Measurements from ENCODE around the gene LBP. TPM values are rescaled to one million over a fixed set of nuclear protein-coding genes. Genes with fewer than 3 reads are reported as not detected.

Gene LBP
- total and polyA plus RNA-seq, 2 of the 13 experiments (the other 11 are each of a cell fraction or from before 2014, with no cell fraction given): 0.07 to 0.20 TPM

DNA sequence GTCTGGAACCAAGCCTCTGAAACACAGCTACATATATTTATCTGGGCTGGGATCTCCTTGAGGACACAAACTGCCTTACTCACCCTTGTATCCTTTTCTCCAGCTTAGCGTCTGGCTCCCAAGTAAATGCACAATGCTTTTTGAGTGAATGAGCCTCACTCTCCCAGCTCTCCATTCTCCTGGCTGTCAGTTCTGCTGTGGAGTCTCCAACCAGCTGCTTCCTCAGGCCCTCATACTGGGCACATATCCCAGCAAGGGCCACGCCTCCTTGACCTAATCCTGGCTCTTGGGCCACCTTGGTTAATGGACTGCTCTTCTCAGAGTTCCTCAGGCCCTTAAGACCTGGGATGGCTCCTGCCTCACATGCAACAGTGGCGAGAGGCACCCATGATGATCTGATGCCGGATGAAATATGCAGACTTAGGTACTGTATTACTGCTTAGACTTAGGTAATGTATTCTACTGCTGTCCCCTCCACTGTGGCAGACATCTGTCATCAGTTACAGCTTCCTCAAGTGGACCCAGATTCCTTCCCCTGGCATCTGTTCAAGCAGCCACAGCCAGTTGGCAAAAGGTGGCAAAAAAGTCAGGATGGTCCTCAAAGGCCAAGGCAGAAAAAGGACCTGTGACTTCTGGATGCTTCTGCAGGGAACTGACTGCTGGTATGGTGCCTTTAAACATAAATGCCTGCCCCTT lies 72.4 kb downstream of the LBP start (continued):
- TF ChIP-seq ZNF142 (CRISPR knock-in tag; IDR thresholded peaks at IDR 0.05): no peak
- TF ChIP-seq ARID4A (CRISPR knock-in tag; IDR thresholded peaks at IDR 0.05; ENCODE audit: borderline replicate concordance): no peak
- peak; percentile 64; the same call in 1 of the 2 replicates for TF ChIP-seq KDM2A (CRISPR knock-in tag; IDR thresholded peaks at IDR 0.05; ENCODE audit: borderline replicate concordance, low read depth)
- TF ChIP-seq BRF2 (CRISPR knock-in tag; IDR thresholded peaks at IDR 0.05): 0 out of 2 replicates have a peak, but pooled peaks have one; percentile 47
- no peak for TF ChIP-seq NR0B2 (CRISPR knock-in tag; IDR thresholded peaks at IDR 0.05)
- TF ChIP-seq MED1 (CRISPR knock-in tag; IDR thresholded peaks at IDR 0.05): no peak
- TF ChIP-seq PHF20 (CRISPR knock-in tag; IDR thresholded peaks at IDR 0.05): no peak
- TF ChIP-seq POLR2AphosphoS2 (IDR thresholded peaks at IDR 0.05; ENCODE audit: low read depth, low read length): 0 out of 2 replicates have a peak, but pooled peaks have one; percentile 68
- no peak for TF ChIP-seq NFYC (CRISPR knock-in tag; IDR thresholded peaks at IDR 0.05)
- no peak for TF ChIP-seq GTF2F1 (IDR thresholded peaks at IDR 0.05; ENCODE audit: low read length)
- no peak for TF ChIP-seq AHR (CRISPR knock-in tag; IDR thresholded peaks at IDR 0.05)
- TF ChIP-seq ZNF251 (CRISPR knock-in tag; IDR thresholded peaks at IDR 0.05): no peak
- no peak for TF ChIP-seq ZFP90 (CRISPR knock-in tag; IDR thresholded peaks at IDR 0.05; ENCODE audit: borderline replicate concordance)
- TF ChIP-seq DR1 (CRISPR knock-in tag; IDR thresholded peaks at IDR 0.05): no peak
- TF ChIP-seq JUN (CRISPR knock-in tag; IDR thresholded peaks at IDR 0.05): no peak
- no peak for TF ChIP-seq SMARCE1 (IDR thresholded peaks at IDR 0.05; ENCODE audit: borderline replicate concordance)
- TF ChIP-seq ZFP1 (CRISPR knock-in tag; IDR thresholded peaks at IDR 0.05): no peak
- no peak for TF ChIP-seq NR2C2 (CRISPR knock-in tag; IDR thresholded peaks at IDR 0.05; ENCODE audit: borderline replicate concordance)
